Fibroblast of gingiva (primary cell): ENCODE results near the gene CTNNA3.
"Not testable (repeated sequence)": the region's sequence is repeated elsewhere in the genome, so short reads cannot be mapped to it uniquely, and the experiment has no call there.

Source experiments
- DNase-seq: peaks from one replicate; pipeline ENCODE4 v3.0.0-alpha.2; 2011; ENCODE audit warnings: low read depth

Gene CTNNA3

DNA sequence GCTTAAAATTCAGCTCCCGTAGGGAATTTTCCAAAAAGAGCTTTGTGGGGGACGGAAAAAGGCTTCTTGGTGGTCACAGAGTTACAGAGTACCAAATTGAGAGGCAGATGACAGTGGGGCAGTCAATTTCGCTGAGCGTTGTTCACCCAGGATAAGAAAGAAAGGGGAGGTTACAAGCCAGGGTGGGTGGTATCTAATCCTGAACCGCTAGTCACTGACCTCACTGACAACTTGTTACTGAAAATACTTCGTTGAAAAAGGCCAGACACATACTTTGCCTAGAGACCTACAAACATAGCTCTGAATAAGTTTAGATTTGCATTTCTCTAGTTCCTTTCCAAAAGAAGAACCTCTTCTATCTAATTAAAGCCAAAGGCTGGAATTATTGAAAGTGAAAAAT lies at the start of gene CTNNA3:
Gene CTNNA3 (minus strand): TSS at position 167 of the 400 bp plus-strand sequence.
- no peak for DNase-seq

- no peak for DNase-seq
Measured at GRCh38 chr10:67735430-67735829, 39.4 kb upstream of the CTNNA3 start.

DNA sequence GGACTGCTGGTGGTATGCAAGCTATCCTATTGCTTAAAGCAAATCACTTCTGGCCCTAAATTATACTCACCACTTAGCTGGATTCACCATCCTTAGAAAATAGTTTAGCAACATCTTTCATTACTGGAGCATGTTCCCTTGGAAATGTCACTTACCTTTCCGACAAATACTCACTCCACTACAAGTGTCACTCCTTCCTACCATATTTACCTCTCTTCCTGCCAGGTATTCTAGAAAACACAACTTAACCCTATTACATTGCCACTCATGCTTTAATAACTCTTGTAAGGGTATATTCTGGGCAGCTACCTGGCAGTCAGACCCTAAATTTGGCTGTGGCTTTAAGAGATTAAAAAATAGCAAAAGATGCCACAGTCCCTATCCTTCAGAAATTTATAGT lies 37.5 kb upstream of the CTNNA3 start:
- no peak for DNase-seq

DNA sequence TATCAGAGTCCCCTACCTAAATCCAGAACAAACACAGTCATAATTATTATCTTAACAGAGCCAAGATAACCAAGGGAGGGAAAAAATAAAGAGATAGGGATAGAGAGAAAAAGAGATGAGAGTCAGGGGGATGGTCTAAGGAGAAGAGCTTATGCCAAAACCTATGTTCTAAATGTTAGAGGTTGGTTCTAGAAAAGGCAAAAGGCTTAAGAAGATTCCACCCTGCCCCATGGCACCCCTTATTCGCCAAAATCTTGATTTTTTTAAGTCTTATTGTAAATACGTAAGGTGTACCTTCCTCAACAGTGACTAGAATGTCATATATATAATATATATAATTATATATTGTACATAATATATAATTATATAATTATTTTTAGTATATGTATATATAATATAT lies 29.6 kb upstream of the CTNNA3 start:
- no peak for DNase-seq

GRCh38 chr10:67723601-67724000 lies 27.6 kb upstream of the CTNNA3 start:
- no peak for DNase-seq

DNA sequence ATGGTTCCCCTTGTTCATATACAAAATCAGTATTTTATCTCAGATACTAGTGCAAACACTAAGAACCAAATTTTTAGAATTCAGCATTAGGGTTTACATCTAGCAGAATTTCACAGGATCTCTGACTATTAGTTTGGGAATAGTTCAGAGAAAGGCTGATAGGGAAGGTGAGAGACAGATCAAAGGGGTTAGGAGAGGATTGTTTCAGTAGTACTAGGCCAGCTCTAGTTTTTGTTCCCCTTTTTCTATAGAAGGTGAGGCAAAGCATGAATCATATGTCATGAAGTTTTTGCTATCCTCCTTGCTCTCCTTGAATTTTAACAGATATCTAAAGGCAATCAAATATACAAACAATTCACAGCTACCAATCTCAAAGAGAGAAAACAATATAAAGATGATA lies 26.1 kb upstream of the CTNNA3 start:
- no peak for DNase-seq

- DNase-seq: not testable (repeated sequence)
Measured at GRCh38 chr10:67716455-67716854, 20.5 kb upstream of the CTNNA3 start.

GRCh38 chr10:67705921-67706320 lies 9.9 kb upstream of the CTNNA3 start:
- no peak for DNase-seq

DNA sequence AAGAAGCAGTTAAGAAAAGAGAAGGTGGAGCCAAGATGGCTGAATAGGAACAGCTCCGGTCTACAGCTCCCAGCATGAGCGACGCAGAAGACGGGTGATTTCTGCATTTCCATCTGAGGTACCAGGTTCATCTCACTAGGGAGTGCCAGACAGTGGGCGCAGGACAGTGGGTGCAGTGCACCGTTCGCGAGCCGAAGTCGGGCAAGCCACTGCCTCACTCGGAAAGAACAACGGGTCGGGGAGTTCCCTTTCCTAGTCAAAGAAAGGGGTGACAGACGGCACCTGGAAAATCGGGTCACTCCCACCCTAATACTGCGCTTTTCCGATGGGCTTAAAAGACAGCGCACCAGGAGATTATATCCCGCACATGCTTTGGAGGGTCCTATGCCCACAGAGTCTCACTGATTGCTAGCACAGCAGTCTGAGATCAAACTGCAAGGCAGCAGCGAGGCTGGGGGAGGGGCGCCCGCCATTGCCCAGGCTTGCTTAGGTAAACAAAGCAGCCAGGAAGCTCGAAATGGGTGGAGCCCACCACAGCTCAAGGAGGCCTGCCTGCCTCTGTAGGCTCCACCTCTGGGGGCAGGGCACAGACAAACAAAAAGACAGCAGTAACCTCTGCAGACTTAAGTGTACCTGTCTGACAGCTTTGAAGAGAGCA lies 3.7 kb upstream of the CTNNA3 start:
- DNase-seq: not testable (repeated sequence)

DNA sequence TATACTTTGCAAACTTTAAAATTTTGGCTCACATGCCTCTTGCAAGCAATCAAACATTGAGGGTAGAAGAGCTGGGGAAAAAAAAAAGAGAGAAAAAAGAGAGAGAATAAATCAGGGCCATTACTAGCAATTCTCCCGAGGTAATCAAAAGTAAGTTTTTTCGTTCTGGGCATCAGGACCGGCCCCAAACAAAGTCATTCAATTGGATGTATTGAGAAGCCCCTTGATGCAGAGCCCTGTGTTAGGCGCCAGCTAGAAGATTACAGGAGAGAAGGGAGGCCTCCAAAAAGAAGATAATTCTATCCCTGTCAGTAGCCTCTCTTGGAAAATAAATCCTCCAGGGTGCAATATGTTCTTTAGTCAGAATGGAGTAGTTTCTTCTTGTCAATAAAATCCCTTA lies 2.2 kb upstream of the CTNNA3 start:
- DNase-seq: no peak

DNA sequence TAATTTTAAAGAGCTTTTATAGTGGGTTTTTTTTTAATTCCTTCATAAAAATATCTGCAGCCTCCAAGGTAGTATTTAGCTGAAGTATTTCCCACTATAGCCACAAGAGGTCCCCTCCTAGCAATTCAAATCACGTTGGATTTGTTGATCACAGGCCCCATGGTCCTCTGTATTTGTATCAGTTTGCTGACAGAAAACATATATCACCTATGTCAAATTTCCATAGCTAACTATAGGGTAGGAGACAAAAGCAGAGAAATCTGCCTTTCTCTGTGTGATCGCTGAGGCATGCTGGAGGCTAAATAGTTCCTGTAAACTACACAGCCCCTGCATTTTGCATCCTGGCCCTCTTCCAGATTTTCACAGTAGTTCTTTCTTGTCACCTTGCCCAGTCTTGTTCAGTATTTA lies 1.7 kb upstream of the CTNNA3 start:
- DNase-seq: peak; percentile 18

- no peak for DNase-seq
Measured at GRCh38 chr10:67696679-67697078, 684 bp upstream of the CTNNA3 start.

- no peak for DNase-seq
Measured at GRCh38 chr10:67695555-67695954, 440 bp downstream of the CTNNA3 start.

GRCh38 chr10:67691861-67692260 lies 4.1 kb downstream of the CTNNA3 start:
- not testable (repeated sequence) for DNase-seq

DNA sequence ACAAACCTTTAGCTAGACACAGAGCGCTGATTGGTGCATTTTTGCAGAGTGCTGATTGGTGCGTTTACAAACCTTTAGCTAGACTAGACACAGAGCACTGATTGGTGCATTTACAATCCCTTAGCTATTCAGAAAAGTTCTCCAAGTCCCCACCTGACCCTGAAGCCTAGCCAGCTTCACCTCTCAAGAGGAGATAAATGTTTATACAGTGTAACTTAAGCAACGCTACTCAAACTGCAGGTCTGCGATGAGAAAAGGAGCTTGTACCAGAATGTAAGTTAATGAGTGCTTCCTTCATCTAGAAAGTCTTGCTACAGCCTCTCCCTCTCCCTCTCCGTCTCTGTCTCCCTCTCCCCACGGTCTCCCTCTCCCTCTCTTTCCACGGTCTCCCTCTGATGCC lies 5.5 kb downstream of the CTNNA3 start:
- DNase-seq: not testable (repeated sequence)

DNA sequence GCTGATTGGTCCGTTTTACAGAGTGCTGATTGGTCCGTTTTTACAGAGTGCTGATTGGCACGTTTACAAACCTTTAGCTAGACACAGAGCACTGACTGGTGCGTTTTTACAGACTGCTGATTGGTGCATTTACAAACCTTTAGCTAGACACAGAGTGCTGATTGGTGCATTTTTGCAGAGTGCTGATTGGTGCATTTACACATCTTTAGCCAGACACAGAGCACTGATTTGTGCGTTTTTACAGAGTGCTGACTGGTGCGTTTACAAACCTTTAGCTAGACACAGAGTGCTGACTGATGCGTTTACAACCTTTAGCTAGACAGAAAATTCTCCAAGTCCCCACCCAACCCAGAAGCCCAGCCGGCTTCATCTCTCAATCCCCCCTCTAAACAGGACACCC lies 11.9 kb downstream of the CTNNA3 start:
- not testable (repeated sequence) for DNase-seq

GRCh38 chr10:67678335-67678974 lies 17.5 kb downstream of the CTNNA3 start:
- DNase-seq: no peak

DNA sequence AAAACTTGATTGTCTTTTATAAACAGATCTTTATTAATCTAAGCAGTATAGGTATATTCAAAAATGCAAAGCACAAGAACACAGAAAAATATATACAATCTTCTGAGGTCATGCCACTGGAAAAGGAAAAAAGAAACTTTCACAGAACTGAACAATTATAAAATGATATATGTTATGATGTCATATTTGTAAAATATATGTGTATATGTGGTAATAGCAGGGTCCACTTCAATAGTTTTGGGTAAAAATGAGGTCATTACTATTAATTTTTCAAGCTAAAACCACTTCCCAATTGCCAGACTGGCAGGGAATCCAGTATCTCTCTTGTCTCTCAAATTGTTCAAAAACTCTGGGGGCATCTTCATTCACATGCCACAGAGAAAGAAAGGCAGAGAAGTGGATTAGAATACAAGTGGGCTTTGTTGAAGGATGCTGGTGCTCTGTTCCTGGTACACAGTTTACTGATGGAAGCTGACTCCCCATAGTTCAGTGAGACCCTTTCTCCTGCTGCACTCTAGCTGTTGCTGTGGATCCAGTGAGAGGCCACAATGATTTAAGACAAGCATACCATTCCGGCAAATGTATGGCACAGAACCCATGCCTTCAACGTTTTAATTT lies 19.7 kb downstream of the CTNNA3 start:
- no peak for DNase-seq

DNA sequence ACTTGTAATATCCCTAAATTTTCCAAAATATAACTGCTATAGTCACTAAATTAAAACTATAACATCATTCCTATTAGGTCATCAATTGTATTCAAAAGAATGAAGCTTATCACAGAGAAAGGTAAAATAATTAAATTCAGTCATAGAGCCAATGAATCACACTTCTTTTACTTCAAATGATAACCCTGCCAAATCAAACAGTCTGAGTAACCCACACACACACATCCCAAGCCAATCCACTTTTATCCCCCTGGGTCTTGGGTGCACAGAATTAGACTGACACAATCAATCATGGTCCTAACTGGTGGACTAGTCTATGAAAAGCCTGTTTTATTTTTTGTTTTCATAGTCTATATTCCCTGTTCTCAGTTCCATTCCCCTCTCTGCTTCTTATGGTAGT lies 25.6 kb downstream of the CTNNA3 start:
- DNase-seq: no peak

GRCh38 chr10:67669978-67670377 lies 26.0 kb downstream of the CTNNA3 start:
- DNase-seq: no peak

- no peak for DNase-seq
Measured at GRCh38 chr10:67668448-67668847, 27.5 kb downstream of the CTNNA3 start.

DNA sequence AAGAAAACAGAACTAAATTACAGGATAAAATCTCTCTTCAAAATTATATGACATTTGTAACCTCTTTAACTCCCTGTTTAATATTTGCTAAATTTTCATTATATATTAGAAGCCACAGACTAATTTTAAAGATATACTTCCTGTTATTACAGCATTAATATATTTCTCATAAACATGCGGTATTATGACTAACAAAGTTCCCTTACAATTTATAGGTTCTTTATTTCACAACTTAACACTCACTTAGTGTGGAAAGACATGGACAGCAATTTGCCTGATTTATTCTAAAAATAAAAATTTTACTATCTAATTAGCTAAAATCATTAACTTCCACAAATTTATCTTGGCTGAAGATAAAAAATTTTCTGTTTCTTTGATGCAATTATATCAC lies 29.0 kb downstream of the CTNNA3 start:
- no peak for DNase-seq

GRCh38 chr10:67666416-67667034 lies 29.5 kb downstream of the CTNNA3 start:
- DNase-seq: no peak
